Stimulated activated CD8-positive, alpha-beta memory T cell treated with anti-CD3 and anti-CD28 coated beads, Interleukin-2, amount 100 ng/mL, for 1 hour (primary cell): ENCODE measurements around the gene C2orf49.

ENCODE experiments used
- DNase-seq, 2 donors: peaks; one replicate each; pipeline ENCODE4 v3.0.0-alpha.2; 2020; ENCODE audit warnings: low read depth in 2 of 2

C2orf49 gene

GRCh38 chr2:105362862-105363591 lies 25.7 kb downstream of the C2orf49 start:
- no peak for DNase-seq

- DNase-seq, result no peak
Measured at GRCh38 chr2:105364436-105365139, 27.2 kb downstream of the C2orf49 start.

GRCh38 chr2:105365206-105365605 lies 27.9 kb downstream of the C2orf49 start:
- DNase-seq, result no peak

- DNase-seq, result no peak
Measured at GRCh38 chr2:105368759-105369408, 31.5 kb downstream of the C2orf49 start.

- peak; percentile 64 to 68 for DNase-seq
Measured at GRCh38 chr2:105369777-105370690, 32.7 kb downstream of the C2orf49 start.

GRCh38 chr2:105371156-105371555 lies 33.8 kb downstream of the C2orf49 start:
- DNase-seq, result no peak

GRCh38 chr2:105371810-105372209 lies 34.5 kb downstream of the C2orf49 start:
- no peak for DNase-seq

- DNase-seq, result no peak
Measured at GRCh38 chr2:105373344-105373781, 36.0 kb downstream of the C2orf49 start.

- DNase-seq, result no peak
Measured at GRCh38 chr2:105373895-105374401, 36.6 kb downstream of the C2orf49 start.

- no peak for DNase-seq
Measured at GRCh38 chr2:105375001-105375561, 37.7 kb downstream of the C2orf49 start.

- DNase-seq, result no peak
Measured at GRCh38 chr2:105376010-105376409, 38.7 kb downstream of the C2orf49 start.

- DNase-seq, result no peak
Measured at GRCh38 chr2:105376789-105377240, 39.5 kb downstream of the C2orf49 start.

GRCh38 chr2:105377871-105378270 lies 40.5 kb downstream of the C2orf49 start:
- DNase-seq, result no peak

GRCh38 chr2:105378276-105378840 lies 41.0 kb downstream of the C2orf49 start:
- DNase-seq, result no peak

GRCh38 chr2:105378921-105379383 lies 41.6 kb downstream of the C2orf49 start:
- no peak for DNase-seq

- no peak for DNase-seq
Measured at GRCh38 chr2:105379741-105380186, 42.4 kb downstream of the C2orf49 start.

- DNase-seq, result no peak
Measured at GRCh38 chr2:105380432-105381100, 43.2 kb downstream of the C2orf49 start.

- no peak for DNase-seq
Measured at GRCh38 chr2:105381101-105381668, 43.8 kb downstream of the C2orf49 start.

GRCh38 chr2:105382177-105382576 lies 44.8 kb downstream of the C2orf49 start:
- no peak for DNase-seq
